Lung (tissue), 12 donors: ENCODE measurements around the gene EHMT1. TPM values are rescaled to one million over a fixed set of nuclear protein-coding genes. Genes with fewer than 3 reads are reported as not detected.
"Not testable (repeated sequence)": the region's sequence is repeated elsewhere in the genome, so short reads cannot be mapped to it uniquely, and the experiment has no call there.

Source experiments
- ATAC-seq: fragments of 200-7000 bp; cut with Tn5 transposase; one replicate; pipeline ENCODE4 v1.9.1; 2020; ENCODE audit warnings: moderate number of reproducible peaks; ENCODE audit not compliant: insufficient read depth, low FRiP score
- DNase-seq, 3 donors: peaks; one replicate each; pipeline ENCODE4 v3.0.0-alpha.2; 2013 to 2017
- H3K27ac ChIP-seq, 2 donors: one replicate each; pipeline ENCODE4 v1.5.1; 2013; ENCODE audit warnings: mild to moderate bottlenecking in 2 of 2, moderate library complexity in 2 of 2, control low read depth in 1 of 2, inconsistent platforms in 1 of 2, low read depth in 1 of 2, low read length in 1 of 2
- H3K27me3 ChIP-seq, 3 donors: one replicate each; pipeline ENCODE4 v1.5.1; 2013; ENCODE audit warnings: low read length in 2 of 3; ENCODE audit not compliant: control insufficient read depth in 3 of 3, insufficient read depth in 3 of 3
- H3K36me3 ChIP-seq, 4 donors: one replicate each; pipeline ENCODE4 v1.5.1; 2013; ENCODE audit warnings: low read length in 4 of 4, mild to moderate bottlenecking in 1 of 4, moderate library complexity in 1 of 4; ENCODE audit not compliant: control insufficient read depth in 4 of 4, insufficient read depth in 4 of 4
- H3K4me1 ChIP-seq, 5 donors: one replicate each; pipeline ENCODE4 v1.5.1; 2013; ENCODE audit warnings: low read length in 5 of 5, mild to moderate bottlenecking in 2 of 5, moderate library complexity in 1 of 5; ENCODE audit not compliant: control insufficient read depth in 5 of 5, insufficient read depth in 5 of 5
- H3K4me3 ChIP-seq: one replicate; pipeline ENCODE4 v1.5.1; 2013; ENCODE audit warnings: mild to moderate bottlenecking, control low read depth, moderate library complexity
- H3K9ac ChIP-seq, 2 donors: one replicate each; pipeline ENCODE4 v1.5.1; 2013; ENCODE audit warnings: low read length in 2 of 2, control low read depth in 1 of 2; ENCODE audit not compliant: insufficient read depth in 1 of 2
- H3K9me3 ChIP-seq, 4 donors: one replicate each; pipeline ENCODE4 v1.5.1; 2013; ENCODE audit warnings: low read length in 3 of 4, mild to moderate bottlenecking in 1 of 4, moderate library complexity in 1 of 4; ENCODE audit not compliant: control insufficient read depth in 4 of 4, insufficient read depth in 3 of 4
- WGBS, 2 donors: extraction: QIAGEN DNeasy Blood & Tissue Kit; methylation state at CpG; one replicate each; pipeline ENCODE4 v1.1.7; 2013; 5-methylcytosine and 5-hydroxymethylcytosine counted together
- polyA plus RNA-seq, 2 donors: library from polyadenylated mRNA; stranded (reverse); fragments of 200-250 nt; gene quantifications; one replicate each; pipeline ENCODE4 v1.2.1, GENCODE V29; 2013
- total RNA-seq, 2 donors: library from RNA; depleted of rRNA in 1 of 2; stranded (reverse); fragments of >200 nt in 1 of 2; gene quantifications; one replicate each; pipeline ENCODE4 v1.2.1, GENCODE V29; 2014 to 2021
- TF ChIP-seq, protein P1 (sequence below): IDR thresholded peaks from 2 replicates; pipeline ENCODE4 v1.5.1; 2012; ENCODE audit warnings: mild to moderate bottlenecking; ENCODE audit errors: control extremely low read depth, extremely low read depth
- donor health status: control.
- donor health status: control.
- donor health status: Bipolar disorder and iron deficiency.
- donor health status: healthy.
- donor health status: DM: yes; HTN: yes; CAD: no.

The EHMT1 gene
- total and polyA plus RNA-seq, 4 donors = 32.2 to 91.5 (median 58.1) TPM

DNA sequence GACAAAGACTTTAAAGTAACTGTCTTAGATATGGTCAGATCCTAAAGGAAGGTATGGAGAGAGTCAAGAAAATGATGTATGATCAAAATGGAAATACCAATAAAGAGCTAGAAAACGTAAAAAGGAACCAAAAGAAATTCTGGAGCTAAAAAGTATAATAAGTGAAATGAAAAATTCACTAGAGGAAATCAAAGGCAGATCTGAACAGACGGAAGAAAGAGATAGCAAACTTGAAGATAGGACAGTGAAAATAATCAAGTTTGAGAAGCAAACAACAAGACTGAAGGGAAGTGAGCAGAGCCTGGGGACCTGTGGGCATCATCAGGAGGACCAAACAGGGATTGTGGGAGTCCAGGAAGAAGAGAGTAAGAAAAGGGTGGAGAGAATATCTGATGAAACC is 115.4 kb downstream of the EHMT1 start:
- no peak overlapping the region for H3K9ac ChIP-seq
- 47 to 95% methylated on average over 2 of the region's 2 CpGs for WGBS, 2 donors
- no peak for DNase-seq
- H3K27ac ChIP-seq = no peak overlapping the region
- TF ChIP-seq, protein P1, sequence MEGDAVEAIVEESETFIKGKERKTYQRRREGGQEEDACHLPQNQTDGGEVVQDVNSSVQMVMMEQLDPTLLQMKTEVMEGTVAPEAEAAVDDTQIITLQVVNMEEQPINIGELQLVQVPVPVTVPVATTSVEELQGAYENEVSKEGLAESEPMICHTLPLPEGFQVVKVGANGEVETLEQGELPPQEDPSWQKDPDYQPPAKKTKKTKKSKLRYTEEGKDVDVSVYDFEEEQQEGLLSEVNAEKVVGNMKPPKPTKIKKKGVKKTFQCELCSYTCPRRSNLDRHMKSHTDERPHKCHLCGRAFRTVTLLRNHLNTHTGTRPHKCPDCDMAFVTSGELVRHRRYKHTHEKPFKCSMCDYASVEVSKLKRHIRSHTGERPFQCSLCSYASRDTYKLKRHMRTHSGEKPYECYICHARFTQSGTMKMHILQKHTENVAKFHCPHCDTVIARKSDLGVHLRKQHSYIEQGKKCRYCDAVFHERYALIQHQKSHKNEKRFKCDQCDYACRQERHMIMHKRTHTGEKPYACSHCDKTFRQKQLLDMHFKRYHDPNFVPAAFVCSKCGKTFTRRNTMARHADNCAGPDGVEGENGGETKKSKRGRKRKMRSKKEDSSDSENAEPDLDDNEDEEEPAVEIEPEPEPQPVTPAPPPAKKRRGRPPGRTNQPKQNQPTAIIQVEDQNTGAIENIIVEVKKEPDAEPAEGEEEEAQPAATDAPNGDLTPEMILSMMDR = no peak
- H3K4me3 ChIP-seq = no peak overlapping the region
- H3K4me1 ChIP-seq = no peaks in the 10 kb centered on the region
- H3K36me3 ChIP-seq = peaks cover 13 to 45% (median 29%) of the 10 kb centered on the region in 4 donors
- peaks cover 0 to 16% (median under 1%) of the 10 kb centered on the region in 4 donors for H3K9me3 ChIP-seq
- no peaks in the 10 kb centered on the region for H3K27me3 ChIP-seq
- ATAC-seq = no peak

DNA sequence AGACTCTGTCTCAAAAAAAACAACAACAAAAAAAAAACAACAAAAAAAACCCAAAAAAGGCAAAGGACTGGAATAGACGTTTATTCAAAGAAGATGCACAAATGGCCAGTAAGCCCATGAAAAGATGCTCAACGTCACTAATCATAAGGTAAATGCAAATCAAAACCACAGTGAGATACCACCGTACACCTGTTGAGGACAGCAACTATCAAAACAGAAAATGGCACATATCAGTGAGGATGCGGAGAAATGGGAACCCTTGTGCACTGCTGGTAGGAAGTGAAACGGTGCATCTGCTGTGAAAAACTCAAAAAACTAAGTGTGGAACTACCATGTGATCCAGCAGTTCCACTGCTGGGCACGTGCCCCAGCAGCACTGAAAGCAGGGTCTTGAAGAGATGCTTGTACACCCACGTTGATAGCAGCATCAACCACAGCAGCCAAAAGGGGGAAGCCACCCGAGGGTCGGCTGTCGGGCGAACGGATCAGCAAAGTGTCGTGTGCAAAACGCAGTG is 119.4 kb downstream of the EHMT1 start:
- H3K36me3 ChIP-seq = peaks cover under 1 to 24% (median 16%) of the 10 kb centered on the region in 4 donors
- ATAC-seq, H3K27ac ChIP-seq, H3K4me1 ChIP-seq, H3K27me3 ChIP-seq, H3K4me3 ChIP-seq, H3K9me3 ChIP-seq, H3K9ac ChIP-seq, DNase-seq: not testable (repeated sequence)
- WGBS, 2 donors = 89 to 94% methylated on average over 6 of the region's 14 CpGs

DNA sequence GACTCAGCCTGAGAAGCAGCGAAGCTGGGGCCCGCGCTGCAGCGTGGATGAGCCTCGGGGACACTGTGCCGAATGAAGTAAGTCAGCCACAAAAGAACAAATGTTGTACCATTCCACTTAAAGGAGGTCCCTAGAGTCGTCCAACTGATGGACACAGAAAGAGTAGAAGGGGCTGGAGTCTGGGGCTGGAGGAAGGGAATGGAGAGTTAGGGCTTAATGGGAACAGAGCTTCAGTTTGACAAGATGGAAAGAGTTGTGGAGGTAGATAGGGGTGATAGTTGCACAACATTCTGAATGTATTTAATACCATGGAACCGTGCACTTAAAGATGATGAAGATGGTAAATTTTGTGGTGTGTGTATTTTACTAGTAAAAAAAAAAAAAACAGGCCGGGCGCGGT is 119.9 kb downstream of the EHMT1 start:
- WGBS, 2 donors = 92 to 95% methylated on average over 8 to 10 of the region's 11 CpGs
- TF ChIP-seq, protein P1 = no peak
- peaks cover 0 to 7% (median under 1%) of the 10 kb centered on the region in 4 donors for H3K9me3 ChIP-seq
- H3K27me3 ChIP-seq = no peaks in the 10 kb centered on the region
- no peak overlapping the region for H3K9ac ChIP-seq
- no peak overlapping the region for H3K27ac ChIP-seq
- H3K4me1 ChIP-seq = peaks cover 0 to 9% (median 0%) of the 10 kb centered on the region in 5 donors
- DNase-seq = no peak
- H3K4me3 ChIP-seq = no peak overlapping the region
- no peak for ATAC-seq
- peaks cover 5 to 24% (median 15%) of the 10 kb centered on the region in 4 donors for H3K36me3 ChIP-seq

DNA sequence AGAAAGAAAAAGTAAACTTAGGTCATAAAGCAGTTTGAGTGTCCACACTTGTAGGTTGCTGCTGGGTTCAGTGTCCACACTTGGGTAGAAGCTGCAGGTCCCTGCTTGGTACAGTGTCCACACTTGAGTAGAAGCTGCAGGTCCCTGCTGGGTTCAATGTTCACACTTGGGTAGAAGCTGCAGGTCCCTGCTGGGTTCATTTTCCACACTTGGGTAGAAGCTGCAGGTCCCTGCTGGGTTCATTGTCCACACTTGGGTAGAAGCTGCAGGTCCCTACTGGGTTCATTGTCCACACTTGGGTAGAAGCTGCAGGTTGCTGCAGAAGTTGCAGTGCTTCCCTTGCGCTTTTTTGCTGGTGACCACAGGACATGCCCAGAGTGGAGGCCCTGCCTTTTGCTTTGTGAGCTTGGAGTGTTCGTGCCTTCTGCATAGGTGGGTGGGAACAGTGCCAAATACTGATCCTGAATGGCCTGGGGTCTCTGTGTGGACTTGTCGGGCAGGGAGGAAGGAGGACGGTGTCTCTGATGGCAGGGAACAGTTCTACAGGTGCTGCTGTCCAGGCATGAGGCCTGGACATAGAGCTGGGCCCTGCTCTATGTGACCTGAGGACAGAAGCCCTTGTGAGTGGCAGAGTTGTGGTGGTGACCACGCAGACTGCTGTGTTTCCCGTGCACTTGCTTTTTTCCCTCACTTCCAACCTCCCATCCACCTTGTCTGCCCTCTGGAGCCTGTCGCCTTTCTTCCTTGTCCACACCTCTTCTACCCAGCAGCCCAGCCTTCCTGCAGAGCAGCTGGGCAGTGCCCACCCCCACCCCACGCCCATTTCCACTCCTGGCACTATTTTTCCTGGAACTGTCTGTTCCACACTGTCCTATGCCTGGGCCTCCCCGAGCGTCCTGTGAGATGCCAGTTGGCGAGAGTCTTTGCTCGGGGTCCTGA is 120.8 kb downstream of the EHMT1 start:
- H3K9me3 ChIP-seq = peaks cover 0 to 3% (median under 1%) of the 10 kb centered on the region in 4 donors
- H3K27me3 ChIP-seq = no peaks in the 10 kb centered on the region
- no peak overlapping the region for H3K27ac ChIP-seq
- ATAC-seq = no peak
- 75 to 87% methylated on average over 12 of the region's 12 CpGs for WGBS, 2 donors
- TF ChIP-seq, protein P1 = no peak
- H3K9ac ChIP-seq = no peak overlapping the region
- no peak for DNase-seq
- no peak overlapping the region for H3K4me3 ChIP-seq
- peaks cover 7 to 24% (median 13%) of the 10 kb centered on the region in 4 donors for H3K36me3 ChIP-seq
- peaks cover 0 to 9% (median 0%) of the 10 kb centered on the region in 5 donors for H3K4me1 ChIP-seq
